Measurements from ENCODE around the gene RUNX2. TPM values are rescaled to one million over a fixed set of nuclear protein-coding genes. Genes with fewer than 3 reads are reported as not detected.

The RUNX2 gene
- total RNA-seq, 1 donor from 2014 or later = 26.1 TPM

- DNase-seq (ENCODE audit: low read depth) (no peak), FAIRE-seq (no peak)
- H3K79me2 ChIP-seq (ENCODE audit: insufficient read depth, low read length) = no peaks in the 10 kb centered on the region
- Mint-ChIP-seq H3K27me3 (ENCODE audit: low read depth, unreplicated experiment) (no peaks in the 10 kb centered on the region), H3K36me3 (ENCODE audit: low read depth, unreplicated experiment) (peaks cover 25% of the 10 kb centered on the region), H3K4me1 (ENCODE audit: low read depth, unreplicated experiment) (peaks cover 16% of the 10 kb centered on the region), H3K4me3 (ENCODE audit: unreplicated experiment) (no peak overlapping the region), H3K9me3 (ENCODE audit: unreplicated experiment) (no peaks in the 10 kb centered on the region), H3K27ac (ENCODE audit: unreplicated experiment) (no peak overlapping the region)
- H3K9me3 ChIP-seq (ENCODE audit: insufficient read depth, low read depth, low read length) = no peaks in the 10 kb centered on the region
- TF ChIP-seq CTCF (IDR thresholded peaks at IDR 0.05; ENCODE audit: insufficient read depth, low read depth, low read length) = no peak
- TF ChIP-seq EZH2 (IDR thresholded peaks at IDR 0.05; ENCODE audit: insufficient read depth, low read length) = no peak
- peaks cover 14% of the 10 kb centered on the region for H3K36me3 ChIP-seq (ENCODE audit: insufficient read depth, low read length)
- no peak overlapping the region for H2AFZ ChIP-seq (ENCODE audit: low read depth, low read length)
- no peaks in the 10 kb centered on the region for H4K20me1 ChIP-seq (ENCODE audit: insufficient read depth, low read length)
- H3K9ac ChIP-seq (ENCODE audit: low read length) = no peak overlapping the region
- H3K27me3 ChIP-seq (ENCODE audit: insufficient read depth, low read length) = no peaks in the 10 kb centered on the region
- H3K27ac ChIP-seq (ENCODE audit: low read depth, low read length) = no peak overlapping the region
- peaks cover 2% of the 10 kb centered on the region for H3K4me1 ChIP-seq (ENCODE audit: insufficient read depth, low read length)
- H3K4me2 ChIP-seq (ENCODE audit: low read length) = no peak overlapping the region
- H3K4me3 ChIP-seq (ENCODE audit: insufficient read depth, low read depth, low read length) = no peak overlapping the region
Observed at GRCh38 chr6:45512717-45513116, 184.6 kb downstream of the RUNX2 start.

- Mint-ChIP-seq H3K4me3 (ENCODE audit: unreplicated experiment) (no peak overlapping the region), H3K36me3 (ENCODE audit: low read depth, unreplicated experiment) (peaks cover 25% of the 10 kb centered on the region), H3K27me3 (ENCODE audit: low read depth, unreplicated experiment) (no peaks in the 10 kb centered on the region), H3K4me1 (ENCODE audit: low read depth, unreplicated experiment) (peaks cover 16% of the 10 kb centered on the region), H3K9me3 (ENCODE audit: unreplicated experiment) (no peaks in the 10 kb centered on the region), H3K27ac (ENCODE audit: unreplicated experiment) (no peak overlapping the region)
- DNase-seq (ENCODE audit: low read depth) (no peak), FAIRE-seq (no peak)
- H3K4me1 ChIP-seq (ENCODE audit: insufficient read depth, low read length) = peaks cover 2% of the 10 kb centered on the region
- H3K9ac ChIP-seq (ENCODE audit: low read length) = no peak overlapping the region
- H4K20me1 ChIP-seq (ENCODE audit: insufficient read depth, low read length) = no peaks in the 10 kb centered on the region
- H3K27ac ChIP-seq (ENCODE audit: low read depth, low read length) = no peak overlapping the region
- H3K27me3 ChIP-seq (ENCODE audit: insufficient read depth, low read length) = no peaks in the 10 kb centered on the region
- no peaks in the 10 kb centered on the region for H3K9me3 ChIP-seq (ENCODE audit: insufficient read depth, low read depth, low read length)
- H2AFZ ChIP-seq (ENCODE audit: low read depth, low read length) = no peak overlapping the region
- TF ChIP-seq CTCF (IDR thresholded peaks at IDR 0.05; ENCODE audit: insufficient read depth, low read depth, low read length) (no peak), EZH2 (IDR thresholded peaks at IDR 0.05; ENCODE audit: insufficient read depth, low read length) (no peak)
- no peak overlapping the region for H3K4me2 ChIP-seq (ENCODE audit: low read length)
- no peaks in the 10 kb centered on the region for H3K79me2 ChIP-seq (ENCODE audit: insufficient read depth, low read length)
- no peak overlapping the region for H3K4me3 ChIP-seq (ENCODE audit: insufficient read depth, low read depth, low read length)
- H3K36me3 ChIP-seq (ENCODE audit: insufficient read depth, low read length) = peaks cover 14% of the 10 kb centered on the region
Observed at GRCh38 chr6:45513213-45513618, 185.1 kb downstream of the RUNX2 start.

GRCh38 chr6:45513843-45514242 lies 185.7 kb downstream of the RUNX2 start:
- Histone ChIP-seq H3K27ac (ENCODE audit: low read depth, low read length) (no peak overlapping the region), H3K4me1 (ENCODE audit: insufficient read depth, low read length) (peaks cover 2% of the 10 kb centered on the region), H3K4me2 (ENCODE audit: low read length) (no peak overlapping the region), H3K27me3 (ENCODE audit: insufficient read depth, low read length) (no peaks in the 10 kb centered on the region), H3K9ac (ENCODE audit: low read length) (no peak overlapping the region), H3K9me3 (ENCODE audit: insufficient read depth, low read depth, low read length) (no peaks in the 10 kb centered on the region), H4K20me1 (ENCODE audit: insufficient read depth, low read length) (no peaks in the 10 kb centered on the region), H3K36me3 (ENCODE audit: insufficient read depth, low read length) (peaks cover 14% of the 10 kb centered on the region), H3K79me2 (ENCODE audit: insufficient read depth, low read length) (no peaks in the 10 kb centered on the region), H2AFZ (ENCODE audit: low read depth, low read length) (no peak overlapping the region), H3K4me3 (ENCODE audit: insufficient read depth, low read depth, low read length) (no peak overlapping the region)
- FAIRE-seq (no peak), DNase-seq (ENCODE audit: low read depth) (no peak)
- peaks cover 25% of the 10 kb centered on the region for H3K36me3 Mint-ChIP-seq (ENCODE audit: low read depth, unreplicated experiment)
- H3K4me3 Mint-ChIP-seq (ENCODE audit: unreplicated experiment) = no peak overlapping the region
- peaks cover 16% of the 10 kb centered on the region for H3K4me1 Mint-ChIP-seq (ENCODE audit: low read depth, unreplicated experiment)
- TF ChIP-seq EZH2 (IDR thresholded peaks at IDR 0.05; ENCODE audit: insufficient read depth, low read length) (no peak), CTCF (IDR thresholded peaks at IDR 0.05; ENCODE audit: insufficient read depth, low read depth, low read length) (no peak)
- no peaks in the 10 kb centered on the region for H3K9me3 Mint-ChIP-seq (ENCODE audit: unreplicated experiment)
- H3K27me3 Mint-ChIP-seq (ENCODE audit: low read depth, unreplicated experiment) = no peaks in the 10 kb centered on the region
- no peak overlapping the region for H3K27ac Mint-ChIP-seq (ENCODE audit: unreplicated experiment)
